Activated T-helper 9 cell treated with anti-CD3 and anti-CD28 coated beads, Interleukin-2, amount 50 U/mL, for 16 hours (primary cell): ENCODE measurements around the gene ATXN2L.
"Not testable (repeated sequence)": the region's sequence is repeated elsewhere in the genome, so short reads cannot be mapped to it uniquely, and the experiment has no call there.

Experiments
- DNase-seq: peaks from one replicate; pipeline ENCODE4 v3.0.0-alpha.2; 2020; ENCODE audit warnings: low read depth

The ATXN2L gene

DNA sequence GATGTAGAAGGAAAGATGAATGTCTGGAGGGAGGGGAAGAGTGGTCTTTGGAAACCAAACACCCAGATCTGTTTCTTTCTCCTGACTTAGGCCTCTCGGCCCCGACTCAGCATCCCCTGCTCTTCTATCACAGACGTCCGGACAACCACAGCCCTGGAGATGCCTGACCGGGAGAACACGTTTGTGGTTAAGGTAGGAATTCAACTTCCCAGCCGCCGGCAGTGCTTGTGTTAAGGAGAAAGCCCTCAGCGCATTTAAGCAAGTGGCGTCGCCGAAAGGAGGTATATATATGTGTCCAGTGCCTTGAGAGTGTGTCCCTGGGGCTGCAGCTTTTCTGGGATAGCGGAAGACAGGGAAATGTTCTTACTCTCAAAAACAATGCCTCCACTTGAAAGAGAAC lies 44.4 kb downstream of the ATXN2L start:
- no peak for DNase-seq

DNA sequence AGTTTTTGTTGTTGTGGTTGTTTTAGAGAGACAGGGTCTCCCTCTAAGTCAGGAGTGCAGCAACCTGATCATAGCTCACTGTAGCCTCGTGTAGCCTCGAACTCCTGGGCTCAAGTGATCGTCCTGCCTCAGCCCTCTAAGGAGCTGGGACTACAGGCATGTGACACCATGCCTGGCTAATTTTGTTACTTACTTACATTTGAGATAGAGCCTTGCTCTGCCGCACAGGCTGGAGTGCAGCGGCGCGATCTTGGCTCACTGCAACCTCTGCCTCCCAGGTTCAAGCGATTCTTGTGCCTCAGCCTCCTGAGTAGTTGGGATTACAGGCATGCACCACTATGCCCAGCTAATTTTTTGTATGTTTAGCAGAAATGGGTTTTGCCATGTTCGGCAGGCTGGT lies 44.8 kb downstream of the ATXN2L start:
- DNase-seq: not testable (repeated sequence)

DNA sequence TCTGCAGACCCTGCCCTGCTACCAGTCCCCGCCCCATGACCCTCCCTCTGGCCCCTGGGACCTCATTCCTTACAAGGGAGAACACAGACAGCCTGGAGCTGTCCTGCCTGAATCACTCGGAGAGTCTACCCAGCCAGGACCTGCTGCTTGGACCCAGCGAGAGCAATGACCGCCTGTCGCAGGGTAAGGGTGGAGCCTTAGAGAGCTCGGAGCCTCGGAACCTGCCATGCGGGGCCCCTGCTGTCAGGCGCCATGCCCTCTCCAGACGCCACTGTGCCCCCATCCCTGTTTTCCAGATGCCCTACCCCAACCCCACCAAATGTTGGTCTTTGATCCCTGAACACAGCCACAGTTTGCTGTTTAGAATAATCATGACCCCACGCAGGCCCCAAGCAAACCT lies 46.4 kb downstream of the ATXN2L start:
- DNase-seq: no peak

DNA sequence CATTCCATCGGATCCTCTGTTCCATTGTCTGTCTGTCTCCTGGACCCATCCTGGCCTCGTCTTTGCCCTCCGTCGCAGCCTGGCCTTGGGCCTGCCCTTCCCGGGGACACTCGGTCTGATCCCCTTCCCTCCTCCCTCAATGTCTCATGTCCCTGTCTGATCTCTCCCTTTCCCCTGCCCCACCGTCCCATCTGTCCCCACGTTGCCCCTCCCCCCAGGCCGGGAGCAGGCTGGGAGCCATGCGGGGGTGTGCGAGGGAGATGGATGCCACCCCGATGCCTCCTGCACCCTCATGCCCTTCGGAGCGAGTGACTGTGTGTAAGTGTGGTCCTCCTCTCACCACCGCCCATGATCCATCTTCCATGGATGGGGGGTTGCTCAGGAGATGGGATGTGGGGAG lies 50.2 kb downstream of the ATXN2L start:
- no peak for DNase-seq

DNA sequence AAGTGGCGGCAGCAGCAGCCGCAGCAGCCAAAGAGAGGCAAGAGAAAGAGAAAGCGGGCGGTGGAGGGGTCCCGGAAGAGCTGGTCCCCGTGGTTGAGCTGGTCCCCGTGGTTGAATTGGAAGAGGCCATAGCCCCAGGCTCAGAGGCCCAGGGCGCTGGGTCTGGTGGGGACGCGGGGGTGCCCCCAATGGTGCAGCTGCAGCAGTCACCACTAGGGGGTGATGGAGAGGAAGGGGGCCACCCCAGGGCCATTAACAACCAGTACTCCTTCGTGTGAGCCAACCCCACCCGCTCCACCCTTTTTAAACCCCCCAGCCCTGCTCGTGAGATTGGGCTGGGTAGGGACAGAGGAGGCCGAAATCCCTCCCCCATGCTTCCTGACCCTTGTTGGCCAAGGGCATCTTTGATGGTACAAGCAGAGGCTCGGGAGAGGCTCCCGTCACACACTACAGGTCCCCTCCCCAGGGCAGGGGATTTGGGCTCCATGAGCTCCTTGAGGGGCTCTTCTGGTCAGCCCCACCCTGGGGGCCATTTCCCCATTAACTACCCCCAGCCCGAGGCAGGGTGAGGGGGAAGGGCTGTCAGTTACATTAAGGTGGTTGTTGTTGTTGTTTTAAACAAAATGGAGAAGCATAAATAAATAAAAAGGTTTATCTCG lies 50.9 kb downstream of the ATXN2L start:
- DNase-seq: peak; percentile 43

DNA sequence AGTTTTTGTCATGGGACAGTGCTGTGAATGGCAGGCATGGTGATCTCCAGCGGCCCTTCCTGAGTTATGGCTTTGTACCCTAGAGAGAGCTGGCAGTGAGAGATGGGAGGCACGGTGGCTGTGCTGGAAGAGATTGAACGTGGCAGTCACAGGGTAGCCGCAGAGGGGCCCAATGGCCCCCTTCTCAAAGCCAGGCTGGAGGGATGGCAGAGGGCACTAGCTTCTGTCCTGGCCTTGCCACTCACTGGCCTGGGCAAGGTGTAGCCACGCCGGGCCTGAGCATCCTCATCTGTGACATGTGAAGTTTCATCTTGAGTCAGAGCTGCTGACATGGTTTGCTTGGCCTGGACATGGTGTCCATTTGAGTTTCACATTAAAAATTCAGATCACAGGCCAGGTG lies 51.6 kb downstream of the ATXN2L start:
- DNase-seq: no peak

DNA sequence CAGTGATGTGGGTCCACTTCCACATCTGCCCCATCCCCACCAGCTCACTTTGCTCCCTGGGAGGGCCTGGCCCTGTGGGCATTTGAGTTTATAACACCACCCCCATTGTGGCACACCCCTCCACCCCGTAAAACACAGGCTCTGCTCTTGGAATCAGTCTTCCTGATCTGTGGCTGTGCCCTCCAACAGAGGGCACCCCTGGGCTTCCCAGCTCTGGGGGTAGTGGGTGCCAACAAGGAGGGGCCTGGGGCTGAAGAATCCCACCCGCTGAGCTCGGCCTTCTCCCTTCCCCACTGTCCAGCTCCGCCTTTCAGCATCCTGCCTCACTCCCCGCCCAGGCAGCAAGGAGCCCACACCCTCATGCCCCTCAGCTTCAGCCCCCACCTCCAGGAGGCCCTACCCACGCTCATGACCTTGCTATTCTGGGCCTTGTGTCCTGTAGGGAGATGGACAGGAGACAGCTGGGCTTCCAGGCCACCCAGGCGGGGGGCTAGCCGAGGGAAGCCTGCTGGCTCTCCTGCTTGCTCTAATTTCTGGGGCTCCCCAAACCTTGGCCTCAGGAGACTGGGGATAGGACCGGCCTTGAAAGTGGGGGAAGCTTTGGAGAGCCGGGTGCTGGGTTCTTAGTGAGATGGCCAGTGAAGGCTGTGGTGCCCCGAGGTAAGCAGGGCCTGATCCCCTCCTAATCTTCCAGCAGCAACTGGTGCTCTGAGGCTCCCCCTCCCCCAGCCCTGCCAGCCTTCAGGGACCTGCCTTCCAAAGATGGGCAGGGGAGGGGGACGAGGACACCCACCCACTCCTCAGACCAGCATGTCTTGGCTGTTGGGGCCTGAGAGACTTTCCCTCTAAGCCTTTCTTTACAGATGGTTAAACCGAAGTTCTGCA lies 52.6 kb downstream of the ATXN2L start:
- DNase-seq: no peak

DNA sequence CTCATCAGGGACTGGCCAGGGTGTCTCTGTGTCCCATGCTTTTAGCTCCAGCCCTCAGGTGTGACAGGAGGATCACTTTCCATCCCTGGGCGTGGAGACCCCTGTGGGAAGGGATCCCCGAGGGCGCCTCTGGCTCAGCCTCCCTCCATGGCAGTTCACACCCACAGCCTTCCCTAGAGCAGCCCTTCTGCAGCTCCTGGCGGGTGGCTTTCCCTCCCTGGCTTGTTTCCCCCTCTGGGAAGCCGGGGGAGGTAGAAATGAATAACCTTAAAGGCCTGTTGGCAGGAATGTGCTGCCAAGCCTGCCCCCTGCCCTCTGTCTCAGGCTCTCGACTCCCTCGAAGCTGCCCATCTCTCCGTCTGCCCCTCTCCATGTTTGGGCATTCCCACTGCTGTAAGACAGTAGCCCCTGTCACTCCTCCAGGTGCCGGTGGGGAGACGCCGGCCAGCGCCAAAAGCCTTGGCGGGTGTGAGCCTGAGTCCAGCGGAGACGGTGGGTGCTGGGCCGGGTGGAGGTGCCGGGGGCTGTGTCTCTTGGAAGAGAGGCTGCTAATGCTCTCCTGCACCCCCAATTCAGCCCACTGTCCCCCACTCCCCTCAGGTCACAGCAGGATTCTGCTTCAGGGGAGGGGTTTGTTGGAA lies 53.3 kb downstream of the ATXN2L start:
- no peak for DNase-seq

DNA sequence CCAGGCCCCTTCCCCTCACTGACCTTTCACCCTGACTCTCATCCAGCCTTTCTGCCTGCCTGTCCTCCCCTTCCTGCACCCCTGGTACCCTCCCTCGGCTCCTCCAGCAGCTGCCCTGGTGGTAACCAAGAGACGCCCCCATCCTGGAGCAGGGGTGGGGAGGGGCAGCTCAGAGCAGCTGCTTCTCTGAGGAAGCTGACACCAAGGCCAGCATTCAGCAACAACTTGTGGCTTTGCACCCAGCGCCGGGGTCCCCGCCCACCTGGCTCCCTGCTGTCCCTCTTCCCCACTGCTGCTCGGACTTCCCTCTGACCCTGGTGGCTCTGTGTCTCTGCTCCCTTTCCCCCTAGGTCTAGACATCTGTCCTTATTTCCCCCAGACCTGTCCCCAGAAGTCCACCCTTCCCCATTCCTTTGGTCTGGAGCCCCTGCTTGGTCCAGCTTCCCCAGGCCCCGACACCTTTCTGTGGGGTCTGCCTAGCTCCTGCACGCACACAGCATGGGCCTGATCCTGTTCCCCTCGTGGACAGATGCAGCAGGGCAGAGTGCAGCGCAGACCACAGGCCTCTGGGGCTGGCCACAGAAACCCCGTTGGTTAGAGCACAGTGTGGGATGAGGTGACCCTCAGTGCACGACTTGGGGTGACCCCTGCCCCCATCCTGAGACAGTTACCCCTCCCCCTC lies 54.3 kb downstream of the ATXN2L start:
- no peak for DNase-seq

DNA sequence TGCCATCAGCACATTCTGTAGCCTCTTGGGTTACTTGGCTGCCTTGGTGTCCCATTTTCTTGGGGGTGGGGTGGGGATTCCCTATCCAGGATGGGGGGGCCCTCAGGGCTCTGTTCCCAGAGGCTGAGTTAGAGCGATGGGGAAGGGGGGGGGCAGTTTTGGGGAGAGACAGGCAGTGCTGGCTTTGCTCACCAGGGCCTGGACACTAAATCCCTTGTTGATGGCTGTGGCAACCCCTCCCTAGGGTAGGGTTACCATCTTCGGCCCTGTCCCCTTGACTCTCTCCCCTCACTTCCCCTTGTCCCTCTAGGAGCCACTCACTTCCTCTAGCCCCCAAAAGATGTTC lies 54.8 kb downstream of the ATXN2L start:
- no peak for DNase-seq

DNA sequence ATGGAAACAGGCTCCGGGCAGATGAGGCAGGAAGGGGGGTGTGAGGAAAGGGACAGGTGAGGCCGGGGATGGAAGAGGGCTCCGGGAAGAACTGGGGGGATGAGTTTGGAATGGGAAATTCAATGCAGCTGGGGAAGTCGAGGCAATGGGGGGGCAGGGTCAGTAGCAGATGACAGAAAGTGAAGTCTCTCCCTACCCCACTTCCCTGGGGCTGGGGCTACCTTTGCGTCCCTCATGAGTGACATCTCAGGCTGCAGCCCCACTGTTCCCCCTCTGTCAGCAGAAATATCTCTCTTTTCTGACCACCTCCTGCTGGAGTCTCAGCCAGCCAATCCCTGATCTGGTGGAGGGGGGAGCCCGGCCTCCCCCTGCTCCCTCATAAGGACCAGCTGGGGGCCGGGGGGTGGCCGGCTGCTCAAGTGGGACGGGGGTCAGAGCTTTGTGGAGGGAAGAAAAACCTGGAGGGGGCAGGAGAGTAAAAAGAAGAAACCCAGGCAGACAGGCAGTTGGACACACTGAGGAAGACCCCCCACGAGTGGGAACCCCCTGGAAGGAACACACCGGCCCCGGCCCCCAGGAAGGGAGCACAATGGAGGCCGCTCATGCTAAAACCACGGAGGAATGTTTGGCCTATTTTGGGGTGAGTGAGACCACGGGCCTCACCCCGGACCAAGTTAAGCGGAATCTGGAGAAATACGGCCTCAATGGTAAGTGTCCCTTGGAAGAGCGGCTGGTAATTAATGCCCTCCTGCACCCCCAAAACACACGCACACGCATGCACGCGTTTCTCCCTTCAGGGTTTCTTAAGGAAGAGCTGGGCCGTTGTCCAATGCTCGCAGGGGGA lies 55.5 kb downstream of the ATXN2L start, which contains the start of gene ATP2A1:
Gene ATP2A1, plus strand, starts transcription at position 406 of the 844 bp plus-strand sequence. Its CDS starts 184 bp downstream, at position 590.
- no peak for DNase-seq

DNA sequence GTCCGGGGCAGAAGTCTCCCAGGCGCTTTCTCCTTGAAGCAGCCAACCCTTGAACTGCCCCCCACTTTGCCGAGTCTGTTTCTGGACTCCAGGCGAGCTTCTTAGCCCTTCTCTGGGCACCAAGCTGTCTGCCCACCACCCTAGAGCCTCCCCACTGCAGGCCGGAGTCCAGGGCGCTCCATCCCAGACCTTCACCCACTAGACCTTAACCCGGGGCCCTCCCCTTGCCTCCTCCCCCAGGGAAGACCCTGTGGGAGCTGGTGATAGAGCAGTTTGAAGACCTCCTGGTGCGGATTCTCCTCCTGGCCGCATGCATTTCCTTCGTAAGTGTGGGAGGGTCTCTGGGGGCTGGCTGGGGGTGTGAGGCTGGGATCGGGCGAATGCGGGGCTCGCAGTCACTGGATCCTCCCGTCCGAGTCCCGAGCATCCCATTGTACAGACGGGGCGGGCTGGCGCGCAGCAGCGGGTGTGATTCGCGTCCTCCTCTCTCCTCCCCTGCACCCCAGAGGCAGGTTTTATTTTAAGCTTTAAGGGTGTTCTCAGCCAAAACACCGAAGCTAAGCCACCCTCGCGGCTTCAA lies 56.6 kb downstream of the ATXN2L start:
- no peak for DNase-seq

DNA sequence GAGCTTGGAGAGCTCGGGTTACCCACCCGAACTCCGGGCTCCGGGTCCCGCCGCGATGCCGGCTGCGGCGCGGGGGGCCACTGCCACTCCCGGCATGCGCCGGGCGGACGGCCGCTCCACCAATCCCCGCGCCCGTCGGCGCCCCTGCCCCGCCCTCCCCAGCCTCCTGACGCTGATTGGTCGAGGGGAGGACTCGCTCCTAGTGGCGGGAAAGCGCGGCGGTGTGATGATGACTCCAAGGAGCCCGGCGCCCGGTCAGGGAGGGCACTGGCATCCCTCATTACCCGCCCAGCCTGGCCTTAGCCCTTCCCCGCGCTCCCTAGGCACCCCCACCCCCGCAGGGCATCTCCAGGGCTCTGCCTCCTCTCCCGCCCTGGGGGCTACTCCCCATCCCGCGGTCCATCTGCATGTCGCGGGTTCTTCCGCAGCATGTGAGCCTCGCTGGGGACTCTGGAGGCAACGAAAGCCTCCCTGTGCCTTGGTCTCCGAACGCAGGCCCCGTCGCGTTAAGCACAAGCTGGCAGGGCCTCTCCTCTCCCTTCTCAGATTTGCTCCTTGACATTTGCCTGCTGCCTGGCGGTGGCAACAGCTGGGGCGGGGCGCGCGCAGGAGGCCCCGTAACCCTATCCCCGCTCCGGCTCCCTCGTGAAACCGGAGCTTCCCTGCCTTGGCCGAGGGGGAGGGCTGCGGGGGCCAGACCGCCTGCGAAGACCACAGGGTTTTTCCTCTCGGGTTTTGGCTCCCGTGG lies 57.2 kb downstream of the ATXN2L start:
- peak; percentile 89 for DNase-seq

DNA sequence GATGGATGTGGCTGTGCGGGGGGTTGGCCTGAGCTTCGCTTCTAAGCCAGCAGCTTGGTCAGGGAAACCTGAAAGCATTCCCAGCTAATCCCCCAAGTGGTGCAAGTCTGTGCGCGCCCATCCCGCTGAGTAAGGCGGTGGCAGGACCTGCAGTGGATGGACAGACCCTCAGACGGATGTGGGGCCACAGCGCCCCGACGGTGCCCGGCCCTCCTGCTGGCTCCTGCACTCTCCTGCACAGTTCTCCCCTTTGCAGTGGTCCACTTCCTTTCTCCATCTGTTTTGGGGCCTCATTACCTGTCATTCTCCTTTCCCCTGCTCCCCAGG lies 57.8 kb downstream of the ATXN2L start:
- DNase-seq: no peak

DNA sequence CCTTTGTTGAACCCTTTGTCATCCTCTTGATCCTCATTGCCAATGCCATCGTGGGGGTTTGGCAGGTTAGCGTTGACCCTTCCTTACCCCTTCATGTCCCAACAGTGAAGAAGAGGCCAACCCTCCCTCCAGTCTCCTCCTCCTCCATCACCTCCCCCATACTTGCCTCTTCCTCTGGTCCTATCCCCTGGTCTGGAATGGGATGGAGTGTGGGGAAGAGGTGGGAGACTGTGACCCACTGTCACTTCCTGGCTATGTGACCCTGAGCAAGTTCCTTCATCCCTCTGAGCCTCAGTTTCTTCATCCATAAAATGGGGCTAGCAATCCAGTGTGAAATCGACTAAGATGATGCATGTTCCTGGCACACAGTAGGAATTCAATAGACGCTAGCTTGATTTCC lies 58.2 kb downstream of the ATXN2L start:
- no peak for DNase-seq

DNA sequence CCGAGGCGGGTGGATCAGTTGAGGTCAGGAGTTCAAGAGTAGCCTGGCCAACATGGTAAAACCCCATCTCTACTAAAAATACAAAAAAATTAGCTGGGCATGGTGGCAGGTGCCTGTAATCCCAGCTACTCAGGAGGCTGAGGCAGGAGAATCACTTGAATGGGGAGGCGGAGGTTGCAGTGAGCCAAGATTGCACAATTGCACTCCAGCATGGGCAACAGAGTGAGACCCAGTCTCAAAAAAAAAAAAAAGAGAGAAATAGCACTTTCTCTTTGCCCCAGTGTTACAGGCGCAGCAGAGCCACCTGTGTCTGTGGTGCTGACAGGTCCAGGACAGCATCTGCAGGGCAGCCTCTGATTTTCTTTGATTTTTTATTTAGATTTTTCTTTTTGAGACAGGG lies 58.8 kb downstream of the ATXN2L start:
- not testable (repeated sequence) for DNase-seq

DNA sequence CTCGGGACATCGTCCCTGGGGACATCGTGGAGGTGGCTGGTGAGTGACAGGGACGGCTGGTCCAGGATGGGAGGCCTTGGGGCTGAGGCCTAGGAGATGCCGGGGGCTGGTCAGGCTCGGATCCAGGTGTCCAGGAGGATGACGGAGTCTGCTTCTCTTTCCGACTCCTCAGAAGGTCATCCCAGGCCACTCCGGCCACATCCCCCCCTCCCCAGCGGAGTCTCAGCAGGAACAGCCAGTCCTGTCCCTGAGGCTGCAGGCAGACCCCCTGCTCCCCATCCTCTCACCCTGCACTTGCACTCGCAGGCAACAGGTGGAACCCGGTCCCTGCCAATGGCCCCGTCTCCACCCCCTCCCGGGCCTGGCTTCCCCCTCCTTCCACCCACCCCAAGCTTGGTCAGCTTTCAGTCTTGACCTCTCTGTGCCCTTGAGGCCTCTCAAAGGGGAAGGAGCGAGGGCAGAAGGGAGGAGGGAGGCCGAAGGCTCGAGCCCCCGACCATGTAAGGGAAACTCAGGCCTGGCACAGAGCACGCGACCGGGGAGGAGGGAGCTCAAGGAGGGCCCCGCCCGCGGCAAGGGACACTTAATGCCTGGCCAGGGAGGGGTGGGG lies 59.9 kb downstream of the ATXN2L start:
- no peak for DNase-seq

DNA sequence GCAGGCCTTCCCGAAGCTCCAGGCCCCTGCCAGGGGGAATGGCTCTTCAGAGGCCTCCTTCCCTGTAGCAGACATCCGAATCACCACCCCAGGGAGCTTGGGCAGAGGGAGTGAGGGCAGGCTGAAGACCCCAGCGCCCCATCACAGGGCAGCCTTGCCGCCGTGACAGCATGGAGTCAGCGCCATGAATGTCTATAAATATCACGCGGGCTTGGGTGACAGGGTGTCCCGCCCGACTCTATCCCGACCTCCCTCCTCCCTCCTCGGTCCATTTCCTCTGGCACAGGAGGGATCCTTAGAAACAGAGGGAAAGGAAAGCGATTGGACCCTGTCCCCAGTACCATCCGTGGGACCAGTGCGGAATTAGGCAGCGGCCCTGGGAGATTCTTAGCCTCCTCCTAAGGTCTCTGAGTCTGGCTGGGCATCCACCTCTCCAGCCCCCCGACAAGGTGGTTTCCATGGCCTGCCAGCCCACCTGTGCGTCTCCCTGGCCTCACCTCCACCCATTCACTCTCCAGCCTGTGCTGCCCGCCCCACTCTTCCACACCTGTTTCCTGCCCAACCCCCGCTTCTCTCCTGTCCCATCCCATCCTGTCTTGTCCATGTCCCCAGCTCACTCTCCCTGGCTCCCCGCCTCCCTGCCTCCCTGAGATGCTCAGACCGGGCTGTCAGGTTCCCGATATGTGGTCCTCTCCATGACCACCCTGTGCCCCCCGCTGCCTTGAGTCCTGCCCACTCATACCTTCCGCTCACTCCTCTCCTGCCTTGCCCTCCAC lies 60.6 kb downstream of the ATXN2L start:
- DNase-seq: no peak

DNA sequence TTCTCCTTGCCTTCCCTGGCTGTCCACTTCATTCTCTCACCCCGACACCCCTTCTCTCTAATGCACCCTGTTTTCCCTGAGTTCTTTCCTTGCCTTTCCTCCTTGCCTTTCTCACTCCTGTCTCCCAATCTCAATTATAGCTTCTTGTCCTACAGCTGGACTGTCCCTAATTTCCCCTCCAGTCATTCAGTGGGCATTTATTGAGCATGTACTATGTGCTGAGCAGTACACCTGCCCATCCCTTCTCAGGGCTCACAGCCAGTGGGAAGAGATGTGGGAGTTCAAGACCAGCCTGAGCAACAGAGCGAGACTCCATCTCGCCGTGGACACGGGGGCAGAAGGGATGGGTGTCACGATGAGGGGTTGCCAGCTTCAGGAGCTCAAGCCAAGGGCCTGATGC lies 61.2 kb downstream of the ATXN2L start:
- DNase-seq: no peak
